ENCODE data around the gene ADRA2C.

GRCh38 chr4:3805731-3806130 is 39.5 kb downstream of the ADRA2C start:
- TF ChIP-seq POLR2AphosphoS5 (IDR thresholded peaks at IDR 0.05; ENCODE audit: low read depth, low read length) (no peak), POLR2A (IDR thresholded peaks at IDR 0.05; ENCODE audit: low read depth, low read length) (no peak), SPI1 (IDR thresholded peaks at IDR 0.05; ENCODE audit: low read depth, low read length) (no peak), TAF1 (IDR thresholded peaks at IDR 0.05; ENCODE audit: low read depth, low read length) (no peak), POU2F2 (IDR thresholded peaks at IDR 0.05; ENCODE audit: low read depth, low read length) (no peak), PAX5 (IDR thresholded peaks at IDR 0.05; ENCODE audit: insufficient read depth, low read length, severe bottlenecking) (no peak)
